SU-DHL-6 (cell line): ENCODE results near the gene P2RX6.
"Not testable (repeated sequence)": the region's sequence is repeated elsewhere in the genome, so short reads cannot be mapped to it uniquely, and the experiment has no call there.

Source experiments
- H2AFZ ChIP-seq: fragments of 200-600 bp; sonication (generic); 2 replicates; pipeline ENCODE4 v1.6.1; 2014; ENCODE audit warnings: low read depth, mild to moderate bottlenecking, moderate library complexity, mixed read lengths, antibody characterized with exemption, low read length; ENCODE audit not compliant: severe bottlenecking
- H3F3A ChIP-seq: fragments of 200-600 bp; shearing (Covaris generic); 2 replicates; pipeline ENCODE4 v1.6.0; 2016; ENCODE audit warnings: antibody characterized with exemption, mild to moderate bottlenecking; ENCODE audit not compliant: insufficient read depth
- H3K27ac ChIP-seq: fragments of 200-600 bp; sonication (generic); 2 replicates; pipeline ENCODE4 v1.5.1; 2016; ENCODE audit warnings: low read depth, mild to moderate bottlenecking, low read length, moderate library complexity, mixed read lengths
- H3K27me3 ChIP-seq: fragments of 200-600 bp; sonication (generic), shearing (Covaris generic); 2 replicates; pipeline ENCODE4 v1.6.0; 2014; ENCODE audit warnings: mild to moderate bottlenecking, low read length
- H3K36me3 ChIP-seq: fragments of 200-600 bp; sonication (generic); 2 replicates; pipeline ENCODE4 v1.6.1; 2014; ENCODE audit warnings: mild to moderate bottlenecking, low read length, mixed read lengths
- H3K4me2 ChIP-seq: fragments of 300-600, 200-600 bp; shearing (Covaris generic), sonication (generic); 2 replicates; pipeline ENCODE4 v1.6.0; 2014; ENCODE audit warnings: low read length, low read depth, mild to moderate bottlenecking; ENCODE audit not compliant: poor library complexity, severe bottlenecking
- H3K4me3 ChIP-seq: fragments of 200-600 bp; sonication (generic); 2 replicates; pipeline ENCODE4 v1.5.1; 2014; ENCODE audit warnings: antibody characterized with exemption, low read length, mild to moderate bottlenecking, mixed read lengths; ENCODE audit not compliant: insufficient read depth, poor library complexity, severe bottlenecking
- H3K79me2 ChIP-seq: fragments of 200-600 bp; sonication (generic); 2 replicates; pipeline ENCODE4 v1.6.1; 2014; ENCODE audit warnings: mild to moderate bottlenecking, low read length, moderate library complexity; ENCODE audit not compliant: insufficient read depth
- H3K9ac ChIP-seq: fragments of 200-600 bp; sonication (generic); 2 replicates; pipeline ENCODE4 v1.7.0; 2014; ENCODE audit warnings: mild to moderate bottlenecking, low read length
- H3K9me2 ChIP-seq: fragments of 200-600 bp; sonication (generic); replicated peaks from 2 replicates; pipeline ENCODE4 v1.6.1; 2014; ENCODE audit warnings: low read length; ENCODE audit not compliant: insufficient read depth
- H3K9me3 ChIP-seq: fragments of 200-600 bp; sonication (generic); 2 replicates; pipeline ENCODE4 v1.6.1; 2014; ENCODE audit warnings: low read length, mixed read lengths; ENCODE audit not compliant: insufficient read depth
- H4K20me1 ChIP-seq: fragments of 200-600 bp; sonication (generic); 2 replicates; pipeline ENCODE4 v1.6.1; 2014; ENCODE audit warnings: low read depth, mild to moderate bottlenecking, antibody characterized with exemption, low read length, moderate library complexity, mixed read lengths
- EZH2phosphoT487 ChIP-seq: fragments of 200-600 bp; sonication (generic), shearing (Covaris generic); conservative IDR thresholded peaks from 2 replicates; pipeline ENCODE4 v1.6.1; 2018; ENCODE audit warnings: mild to moderate bottlenecking, antibody characterized with exemption, low read length, moderate library complexity, mixed read lengths
- TF ChIP-seq, protein P1 (sequence below): fragments of 200-600 bp; sonication (generic); IDR thresholded peaks from one replicate; pipeline ENCODE4 v1.5.1; 2017; ENCODE audit warnings: antibody characterized with exemption, mild to moderate bottlenecking, low read length, moderate library complexity; ENCODE audit not compliant: insufficient read depth, poor library complexity, severe bottlenecking

The P2RX6 gene

DNA sequence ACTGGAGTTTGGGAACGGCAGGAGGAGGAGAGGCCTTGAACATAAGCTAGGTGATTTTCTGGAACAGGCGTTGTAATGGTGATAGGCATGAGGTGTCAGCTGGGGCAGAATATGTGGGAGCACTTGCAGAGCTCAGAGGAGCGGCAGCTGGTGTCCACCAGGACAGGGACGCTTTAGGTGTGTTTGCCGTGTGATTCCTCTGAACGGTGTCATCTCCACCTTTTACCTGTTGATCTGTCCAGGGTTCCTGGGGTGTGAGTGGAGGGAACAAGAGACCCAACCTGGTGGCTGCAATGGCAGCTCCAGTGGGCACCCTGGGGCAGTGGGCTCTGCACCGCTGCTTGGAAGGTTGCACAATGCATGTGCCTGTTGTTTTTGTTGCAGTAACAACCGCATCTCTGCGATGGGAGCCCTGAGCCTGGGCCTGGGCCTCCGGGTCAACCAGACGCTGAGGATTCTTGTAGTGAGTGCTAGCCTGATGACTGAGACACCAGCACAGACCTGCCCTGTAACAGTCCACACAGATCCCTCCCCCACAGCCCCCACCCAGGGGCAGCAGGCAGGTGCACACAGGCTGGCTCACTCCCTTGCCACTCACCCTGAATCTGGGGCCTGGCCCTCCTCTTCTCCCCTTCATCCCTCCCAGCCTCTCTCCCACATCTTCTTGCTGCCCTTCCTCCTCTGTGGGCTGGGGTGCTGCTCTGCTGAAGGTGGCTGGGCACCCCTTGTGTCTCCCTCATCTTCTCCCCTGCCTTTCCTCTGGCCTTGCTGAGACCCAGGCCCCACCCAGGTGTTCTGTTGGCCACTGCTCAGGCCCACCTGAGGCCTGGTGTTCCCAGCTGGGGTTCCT is 40.0 kb downstream of the P2RX6 start:
- no peak overlapping the region for H3K4me2 ChIP-seq
- H4K20me1 ChIP-seq: no peaks in the 10 kb centered on the region
- no peaks in the 10 kb centered on the region for H3F3A ChIP-seq
- no peak overlapping the region for H3K4me3 ChIP-seq
- no peaks in the 10 kb centered on the region for H3K36me3 ChIP-seq
- no peaks in the 10 kb centered on the region for H3K9me2 ChIP-seq
- H3K9ac ChIP-seq: no peak overlapping the region
- H3K9me3 ChIP-seq: no peaks in the 10 kb centered on the region
- no peak for TF ChIP-seq EZH2phosphoT487
- TF ChIP-seq, protein P1, sequence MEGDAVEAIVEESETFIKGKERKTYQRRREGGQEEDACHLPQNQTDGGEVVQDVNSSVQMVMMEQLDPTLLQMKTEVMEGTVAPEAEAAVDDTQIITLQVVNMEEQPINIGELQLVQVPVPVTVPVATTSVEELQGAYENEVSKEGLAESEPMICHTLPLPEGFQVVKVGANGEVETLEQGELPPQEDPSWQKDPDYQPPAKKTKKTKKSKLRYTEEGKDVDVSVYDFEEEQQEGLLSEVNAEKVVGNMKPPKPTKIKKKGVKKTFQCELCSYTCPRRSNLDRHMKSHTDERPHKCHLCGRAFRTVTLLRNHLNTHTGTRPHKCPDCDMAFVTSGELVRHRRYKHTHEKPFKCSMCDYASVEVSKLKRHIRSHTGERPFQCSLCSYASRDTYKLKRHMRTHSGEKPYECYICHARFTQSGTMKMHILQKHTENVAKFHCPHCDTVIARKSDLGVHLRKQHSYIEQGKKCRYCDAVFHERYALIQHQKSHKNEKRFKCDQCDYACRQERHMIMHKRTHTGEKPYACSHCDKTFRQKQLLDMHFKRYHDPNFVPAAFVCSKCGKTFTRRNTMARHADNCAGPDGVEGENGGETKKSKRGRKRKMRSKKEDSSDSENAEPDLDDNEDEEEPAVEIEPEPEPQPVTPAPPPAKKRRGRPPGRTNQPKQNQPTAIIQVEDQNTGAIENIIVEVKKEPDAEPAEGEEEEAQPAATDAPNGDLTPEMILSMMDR: no peak
- no peak overlapping the region for H3K27ac ChIP-seq
- no peak overlapping the region for H2AFZ ChIP-seq
- H3K79me2 ChIP-seq: no peaks in the 10 kb centered on the region
- H3K27me3 ChIP-seq: no peaks in the 10 kb centered on the region

GRCh38 chr22:21055564-21055834 is 40.5 kb downstream of the P2RX6 start:
- no peaks in the 10 kb centered on the region for H3K79me2 ChIP-seq
- no peak overlapping the region for H3K27ac ChIP-seq
- no peaks in the 10 kb centered on the region for H3K9me3 ChIP-seq
- no peaks in the 10 kb centered on the region for H3K36me3 ChIP-seq
- H4K20me1 ChIP-seq: no peaks in the 10 kb centered on the region
- H3K4me3 ChIP-seq: no peak overlapping the region
- no peaks in the 10 kb centered on the region for H3K27me3 ChIP-seq
- H2AFZ ChIP-seq: no peak overlapping the region
- H3K9me2 ChIP-seq: no peaks in the 10 kb centered on the region
- no peak overlapping the region for H3K4me2 ChIP-seq
- H3K9ac ChIP-seq: no peak overlapping the region
- TF ChIP-seq, protein P1: no peak
- TF ChIP-seq EZH2phosphoT487: no peak
- H3F3A ChIP-seq: no peaks in the 10 kb centered on the region

GRCh38 chr22:21055880-21056319 is 40.9 kb downstream of the P2RX6 start:
- no peak overlapping the region for H2AFZ ChIP-seq

GRCh38 chr22:21060363-21060762 is 45.4 kb downstream of the P2RX6 start:
- H3K79me2 ChIP-seq, H3K36me3 ChIP-seq, H2AFZ ChIP-seq: not testable (repeated sequence)

More at GRCh38 chr22:21055880-21056319, 40.9 kb downstream of the P2RX6 start:
- Histone ChIP-seq H3K9me3 (no peaks in the 10 kb centered on the region), H3K79me2 (no peaks in the 10 kb centered on the region), H3F3A (no peaks in the 10 kb centered on the region), H3K27ac (no peak overlapping the region), H3K4me2 (no peak overlapping the region), H3K9me2 (no peaks in the 10 kb centered on the region), H3K4me3 (no peak overlapping the region), H4K20me1 (no peaks in the 10 kb centered on the region), H3K36me3 (no peaks in the 10 kb centered on the region), H3K27me3 (no peaks in the 10 kb centered on the region), H3K9ac (no peak overlapping the region)
- TF ChIP-seq, protein P1: no peak
- no peak for TF ChIP-seq EZH2phosphoT487

DNA sequence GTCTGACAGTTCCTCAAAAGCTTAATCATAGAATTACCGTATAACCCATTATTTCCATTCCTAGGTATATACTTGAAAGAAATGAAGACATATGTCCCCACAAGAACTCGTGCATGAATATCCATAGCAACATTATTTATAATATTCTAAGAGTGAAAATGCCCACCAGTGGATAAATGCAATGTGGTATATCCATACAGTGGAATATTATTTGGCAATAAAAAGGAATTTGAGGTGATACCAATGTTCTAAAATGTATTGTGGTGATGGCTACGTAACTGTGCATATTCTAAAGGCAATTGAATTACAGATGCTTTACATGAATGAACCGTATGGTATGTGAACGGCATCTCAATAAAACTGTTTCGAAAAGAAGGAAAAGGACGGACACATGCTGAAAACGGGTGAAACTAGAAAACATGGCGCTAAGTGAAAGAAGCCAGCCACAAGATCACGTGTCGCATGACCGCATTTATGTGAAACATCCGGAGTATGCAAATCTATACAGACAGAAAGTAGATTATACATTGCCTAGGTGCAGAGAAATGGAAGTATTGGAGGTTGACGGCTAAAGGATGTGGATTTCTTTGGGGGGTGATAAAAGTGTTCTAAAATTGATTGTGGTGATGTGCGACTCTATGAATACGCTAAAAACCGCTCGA is 46.8 kb downstream of the P2RX6 start:
- not testable (repeated sequence) for H3K4me2 ChIP-seq, H3F3A ChIP-seq, H3K9ac ChIP-seq, H3K9me3 ChIP-seq, H3K36me3 ChIP-seq, H4K20me1 ChIP-seq, H3K27me3 ChIP-seq, H3K9me2 ChIP-seq, H3K79me2 ChIP-seq, H3K4me3 ChIP-seq, H2AFZ ChIP-seq, H3K27ac ChIP-seq

More at GRCh38 chr22:21060363-21060762, 45.4 kb downstream of the P2RX6 start:
- not testable (repeated sequence) for H3K9ac ChIP-seq, H4K20me1 ChIP-seq, H3K9me2 ChIP-seq, H3K4me3 ChIP-seq, H3F3A ChIP-seq, H3K27me3 ChIP-seq, H3K9me3 ChIP-seq, H3K27ac ChIP-seq, H3K4me2 ChIP-seq
